ENCODE data around the gene NUP37.

DNA sequence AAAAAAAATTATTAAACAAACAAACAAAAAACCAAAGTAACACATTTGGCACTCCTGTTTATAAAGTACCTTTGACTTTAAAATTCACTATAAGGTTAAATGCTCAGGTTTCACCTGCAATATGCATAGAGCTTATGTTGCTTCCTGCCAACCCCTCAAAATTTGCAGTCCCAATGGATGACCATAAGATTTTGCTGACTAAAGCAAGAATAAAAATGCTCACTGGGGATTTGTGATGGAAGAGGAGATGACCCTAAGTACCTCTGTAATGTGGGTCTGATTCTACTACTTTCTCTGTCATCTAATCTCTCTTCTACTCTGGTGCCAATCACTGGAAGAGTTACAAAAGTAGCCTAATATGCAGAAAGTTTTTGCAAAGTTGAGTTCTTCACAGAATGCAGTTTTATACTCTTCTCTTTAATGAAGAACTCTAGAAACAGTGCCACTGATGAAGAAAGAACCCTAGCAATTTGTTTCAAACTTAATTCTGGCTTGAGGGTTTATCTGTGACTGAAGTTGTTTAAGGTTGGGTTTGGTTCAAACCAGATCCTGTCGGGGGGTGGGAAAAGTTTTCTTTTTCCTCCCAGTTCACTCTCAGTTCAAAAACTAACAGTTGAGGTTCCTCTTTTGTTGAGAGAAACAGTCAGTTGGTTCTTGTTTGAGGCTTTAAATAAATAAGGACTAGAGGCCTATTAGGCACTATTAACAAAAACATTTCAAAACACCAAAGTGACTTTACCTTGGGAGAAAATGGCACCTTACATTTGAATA lies 69.1 kb downstream of the NUP37 start:
- TF ChIP-seq, protein P1, sequence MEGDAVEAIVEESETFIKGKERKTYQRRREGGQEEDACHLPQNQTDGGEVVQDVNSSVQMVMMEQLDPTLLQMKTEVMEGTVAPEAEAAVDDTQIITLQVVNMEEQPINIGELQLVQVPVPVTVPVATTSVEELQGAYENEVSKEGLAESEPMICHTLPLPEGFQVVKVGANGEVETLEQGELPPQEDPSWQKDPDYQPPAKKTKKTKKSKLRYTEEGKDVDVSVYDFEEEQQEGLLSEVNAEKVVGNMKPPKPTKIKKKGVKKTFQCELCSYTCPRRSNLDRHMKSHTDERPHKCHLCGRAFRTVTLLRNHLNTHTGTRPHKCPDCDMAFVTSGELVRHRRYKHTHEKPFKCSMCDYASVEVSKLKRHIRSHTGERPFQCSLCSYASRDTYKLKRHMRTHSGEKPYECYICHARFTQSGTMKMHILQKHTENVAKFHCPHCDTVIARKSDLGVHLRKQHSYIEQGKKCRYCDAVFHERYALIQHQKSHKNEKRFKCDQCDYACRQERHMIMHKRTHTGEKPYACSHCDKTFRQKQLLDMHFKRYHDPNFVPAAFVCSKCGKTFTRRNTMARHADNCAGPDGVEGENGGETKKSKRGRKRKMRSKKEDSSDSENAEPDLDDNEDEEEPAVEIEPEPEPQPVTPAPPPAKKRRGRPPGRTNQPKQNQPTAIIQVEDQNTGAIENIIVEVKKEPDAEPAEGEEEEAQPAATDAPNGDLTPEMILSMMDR (IDR thresholded peaks at IDR 0.05; ENCODE audit: insufficient read depth, low read length): no peak
- TF ChIP-seq POLR2AphosphoS5 (IDR thresholded peaks at IDR 0.05; ENCODE audit: low read depth) (no peak), GABPA (IDR thresholded peaks at IDR 0.05; ENCODE audit: low read depth) (no peak)
- TF ChIP-seq, protein P2, sequence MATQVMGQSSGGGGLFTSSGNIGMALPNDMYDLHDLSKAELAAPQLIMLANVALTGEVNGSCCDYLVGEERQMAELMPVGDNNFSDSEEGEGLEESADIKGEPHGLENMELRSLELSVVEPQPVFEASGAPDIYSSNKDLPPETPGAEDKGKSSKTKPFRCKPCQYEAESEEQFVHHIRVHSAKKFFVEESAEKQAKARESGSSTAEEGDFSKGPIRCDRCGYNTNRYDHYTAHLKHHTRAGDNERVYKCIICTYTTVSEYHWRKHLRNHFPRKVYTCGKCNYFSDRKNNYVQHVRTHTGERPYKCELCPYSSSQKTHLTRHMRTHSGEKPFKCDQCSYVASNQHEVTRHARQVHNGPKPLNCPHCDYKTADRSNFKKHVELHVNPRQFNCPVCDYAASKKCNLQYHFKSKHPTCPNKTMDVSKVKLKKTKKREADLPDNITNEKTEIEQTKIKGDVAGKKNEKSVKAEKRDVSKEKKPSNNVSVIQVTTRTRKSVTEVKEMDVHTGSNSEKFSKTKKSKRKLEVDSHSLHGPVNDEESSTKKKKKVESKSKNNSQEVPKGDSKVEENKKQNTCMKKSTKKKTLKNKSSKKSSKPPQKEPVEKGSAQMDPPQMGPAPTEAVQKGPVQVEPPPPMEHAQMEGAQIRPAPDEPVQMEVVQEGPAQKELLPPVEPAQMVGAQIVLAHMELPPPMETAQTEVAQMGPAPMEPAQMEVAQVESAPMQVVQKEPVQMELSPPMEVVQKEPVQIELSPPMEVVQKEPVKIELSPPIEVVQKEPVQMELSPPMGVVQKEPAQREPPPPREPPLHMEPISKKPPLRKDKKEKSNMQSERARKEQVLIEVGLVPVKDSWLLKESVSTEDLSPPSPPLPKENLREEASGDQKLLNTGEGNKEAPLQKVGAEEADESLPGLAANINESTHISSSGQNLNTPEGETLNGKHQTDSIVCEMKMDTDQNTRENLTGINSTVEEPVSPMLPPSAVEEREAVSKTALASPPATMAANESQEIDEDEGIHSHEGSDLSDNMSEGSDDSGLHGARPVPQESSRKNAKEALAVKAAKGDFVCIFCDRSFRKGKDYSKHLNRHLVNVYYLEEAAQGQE (IDR thresholded peaks at IDR 0.05; ENCODE audit: insufficient replicate concordance, low read depth): no peak
